ENCODE results near the gene CENPH.
"Not testable (repeated sequence)": the region's sequence is repeated elsewhere in the genome, so short reads cannot be mapped to it uniquely, and the experiment has no call there.

Gene CENPH, protein sequence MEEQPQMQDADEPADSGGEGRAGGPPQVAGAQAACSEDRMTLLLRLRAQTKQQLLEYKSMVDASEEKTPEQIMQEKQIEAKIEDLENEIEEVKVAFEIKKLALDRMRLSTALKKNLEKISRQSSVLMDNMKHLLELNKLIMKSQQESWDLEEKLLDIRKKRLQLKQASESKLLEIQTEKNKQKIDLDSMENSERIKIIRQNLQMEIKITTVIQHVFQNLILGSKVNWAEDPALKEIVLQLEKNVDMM

DNA sequence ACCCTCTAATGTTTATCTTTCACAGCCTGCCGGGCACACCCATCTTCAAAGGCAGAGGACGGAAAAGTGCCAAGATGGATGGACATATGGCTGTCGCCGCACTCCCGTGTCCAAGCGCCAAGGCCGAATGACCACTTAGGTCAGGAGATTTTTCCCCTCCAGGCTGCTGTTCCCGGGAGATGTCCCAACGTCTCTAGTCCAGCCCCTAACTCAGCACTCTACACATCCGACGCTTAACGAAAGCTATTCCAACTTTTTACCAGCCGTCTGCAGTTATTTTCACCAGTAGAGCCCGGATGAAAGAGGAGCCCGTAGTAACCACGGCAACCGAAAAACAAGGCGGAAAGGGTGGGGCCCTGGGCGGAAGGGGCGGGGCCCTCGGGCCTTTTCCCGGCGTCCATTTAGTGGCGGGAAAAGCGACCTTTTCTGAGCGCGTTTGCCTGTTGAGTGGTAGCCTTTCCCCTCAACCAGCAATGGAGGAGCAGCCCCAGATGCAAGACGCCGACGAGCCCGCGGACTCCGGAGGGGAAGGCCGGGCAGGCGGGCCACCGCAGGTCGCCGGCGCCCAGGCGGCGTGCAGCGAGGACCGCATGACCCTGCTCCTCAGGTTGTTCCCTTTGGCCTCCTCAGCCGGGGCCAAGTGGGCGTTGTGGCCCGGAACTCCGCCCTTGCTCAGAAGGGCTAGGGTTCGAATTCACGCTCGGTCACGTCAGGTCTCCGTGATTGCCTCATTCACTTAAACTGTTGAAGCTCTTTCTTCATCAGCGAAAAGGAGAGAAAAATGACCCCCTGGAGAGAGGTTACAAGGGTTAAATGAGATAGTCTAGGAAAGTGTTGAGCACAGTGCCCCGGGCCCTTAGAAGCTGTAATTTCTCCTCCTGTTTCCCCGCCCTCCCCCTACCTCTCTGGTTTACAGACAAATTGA lies at the start of gene CENPH:
CENPH (plus strand) TSS at position 422 of the 925 bp plus-strand sequence; CDS start at position 474, 52 bp downstream.
- H3K4me3 ChIP-seq (ENCODE audit: low read depth, low read length), result peak within 1 kb of the TSS; percentile 95
- TF ChIP-seq, protein P1, sequence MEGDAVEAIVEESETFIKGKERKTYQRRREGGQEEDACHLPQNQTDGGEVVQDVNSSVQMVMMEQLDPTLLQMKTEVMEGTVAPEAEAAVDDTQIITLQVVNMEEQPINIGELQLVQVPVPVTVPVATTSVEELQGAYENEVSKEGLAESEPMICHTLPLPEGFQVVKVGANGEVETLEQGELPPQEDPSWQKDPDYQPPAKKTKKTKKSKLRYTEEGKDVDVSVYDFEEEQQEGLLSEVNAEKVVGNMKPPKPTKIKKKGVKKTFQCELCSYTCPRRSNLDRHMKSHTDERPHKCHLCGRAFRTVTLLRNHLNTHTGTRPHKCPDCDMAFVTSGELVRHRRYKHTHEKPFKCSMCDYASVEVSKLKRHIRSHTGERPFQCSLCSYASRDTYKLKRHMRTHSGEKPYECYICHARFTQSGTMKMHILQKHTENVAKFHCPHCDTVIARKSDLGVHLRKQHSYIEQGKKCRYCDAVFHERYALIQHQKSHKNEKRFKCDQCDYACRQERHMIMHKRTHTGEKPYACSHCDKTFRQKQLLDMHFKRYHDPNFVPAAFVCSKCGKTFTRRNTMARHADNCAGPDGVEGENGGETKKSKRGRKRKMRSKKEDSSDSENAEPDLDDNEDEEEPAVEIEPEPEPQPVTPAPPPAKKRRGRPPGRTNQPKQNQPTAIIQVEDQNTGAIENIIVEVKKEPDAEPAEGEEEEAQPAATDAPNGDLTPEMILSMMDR (IDR thresholded peaks at IDR 0.05; ENCODE audit: borderline replicate concordance, insufficient read depth, low read depth, low read length), result no peak

DNA sequence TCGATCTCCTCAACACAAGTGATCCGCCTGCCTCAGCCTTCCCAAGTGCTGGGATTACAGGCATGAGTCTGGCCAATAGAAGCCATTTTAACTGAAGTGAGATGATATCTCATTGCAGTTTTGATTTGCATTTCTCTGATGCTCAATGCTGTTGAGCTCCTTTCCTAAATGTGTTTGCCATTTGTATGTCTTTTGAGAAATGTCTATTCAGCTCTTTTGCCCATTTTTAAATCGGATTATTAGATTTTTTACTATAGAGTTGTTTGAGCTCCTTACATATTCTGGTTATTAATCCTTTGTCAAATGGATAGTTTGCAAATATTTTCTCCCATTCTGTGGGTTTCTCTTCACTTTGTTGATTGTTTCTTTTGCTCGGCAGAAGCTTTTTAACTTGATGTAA lies 49.1 kb upstream of the CENPH start:
- not testable (repeated sequence) for H3K4me3 ChIP-seq (ENCODE audit: low read depth, low read length)

DNA sequence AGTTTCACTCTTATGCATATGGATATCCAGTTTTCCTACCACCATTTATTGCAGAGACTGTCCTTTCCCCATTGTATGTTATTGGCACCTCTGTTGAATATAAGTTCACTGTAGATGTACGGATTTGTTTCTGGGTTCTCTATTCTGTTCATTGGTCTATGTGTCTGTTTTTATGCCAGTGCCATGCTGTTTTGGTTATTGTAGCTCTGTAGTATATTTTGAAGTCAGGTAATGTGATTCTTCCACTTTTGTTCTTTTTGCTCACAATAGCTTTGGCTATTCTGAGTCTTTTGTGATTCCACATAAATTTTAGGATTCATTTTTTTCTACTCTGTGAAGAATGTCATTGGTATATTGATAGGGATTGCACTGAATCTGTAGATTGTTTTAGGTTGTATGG lies 48.6 kb upstream of the CENPH start:
- no peak overlapping the region for H3K4me3 ChIP-seq (ENCODE audit: low read depth, low read length)
- TF ChIP-seq, protein P1 (IDR thresholded peaks at IDR 0.05; ENCODE audit: borderline replicate concordance, insufficient read depth, low read depth, low read length), result no peak

DNA sequence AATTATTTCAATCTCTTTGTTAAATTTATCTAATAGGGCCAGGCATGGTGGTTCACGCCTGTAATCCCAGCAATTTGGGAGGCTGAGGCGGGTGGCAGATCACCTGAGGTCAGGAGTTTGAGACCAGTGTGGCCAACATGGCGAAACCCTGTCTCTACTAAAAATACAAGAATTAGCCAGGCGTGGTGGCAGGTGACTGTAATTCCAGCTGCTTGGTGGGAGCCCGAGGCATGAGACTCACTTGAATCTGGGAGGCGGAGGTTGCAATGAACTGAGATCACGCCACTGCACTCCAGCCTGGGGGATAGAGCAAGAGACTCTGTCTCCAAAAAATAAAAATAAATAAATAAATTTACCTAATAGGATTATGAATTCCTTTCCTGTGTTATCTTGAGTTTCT lies 40.8 kb upstream of the CENPH start:
- H3K4me3 ChIP-seq (ENCODE audit: low read depth, low read length), result not testable (repeated sequence)

DNA sequence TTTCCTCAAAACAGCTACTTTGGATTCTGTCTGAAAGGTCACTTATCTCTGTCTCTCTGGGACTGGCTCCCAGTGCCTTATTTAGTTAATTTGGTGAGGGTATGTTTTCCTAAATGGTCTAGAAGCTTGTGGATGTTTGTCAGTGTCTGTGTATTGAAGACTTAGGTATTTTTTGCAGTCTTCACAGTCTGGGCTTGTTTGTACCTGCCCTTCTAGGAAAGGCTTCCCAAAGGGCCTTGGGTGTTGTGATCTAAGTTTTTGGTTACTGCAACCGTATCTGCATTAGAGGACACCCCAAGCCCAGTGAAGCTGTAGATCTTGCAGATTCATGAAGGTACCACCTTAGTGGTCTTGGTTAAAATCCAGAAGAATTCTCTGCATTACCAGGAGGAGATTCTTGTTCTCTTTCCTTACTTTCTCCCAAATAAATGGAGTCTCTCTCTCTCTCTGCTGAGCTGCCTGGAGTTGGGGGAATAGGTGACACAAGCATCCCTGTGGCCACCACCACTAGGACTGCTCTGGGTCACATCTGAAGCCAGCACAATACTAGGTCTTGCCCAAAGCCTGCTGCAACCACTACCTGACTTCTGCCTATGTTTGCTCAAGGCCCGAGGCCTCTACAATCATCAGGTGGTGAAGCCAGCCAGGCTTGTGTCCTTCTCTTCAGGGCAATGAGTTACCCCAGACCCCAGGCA lies 40.3 kb upstream of the CENPH start:
- no peak overlapping the region for H3K4me3 ChIP-seq (ENCODE audit: low read depth, low read length)
- TF ChIP-seq, protein P1 (IDR thresholded peaks at IDR 0.05; ENCODE audit: borderline replicate concordance, insufficient read depth, low read depth, low read length), result no peak

DNA sequence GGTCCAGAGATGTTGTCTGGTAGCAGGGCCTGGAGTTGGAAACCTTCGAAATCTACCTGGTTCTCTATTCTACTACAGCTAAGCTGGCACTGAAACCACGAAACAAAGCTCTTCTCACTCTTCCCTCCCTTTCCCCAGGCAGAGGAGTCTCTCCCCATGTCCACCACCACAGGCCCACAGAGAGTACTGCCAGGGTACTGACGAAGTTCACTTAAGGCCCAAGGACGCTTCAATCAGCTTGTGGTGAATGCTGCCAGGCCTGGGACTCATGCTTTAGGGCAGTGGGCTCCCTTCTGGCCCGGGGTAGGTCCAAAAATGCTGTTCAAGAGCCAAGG lies 39.7 kb upstream of the CENPH start:
- TF ChIP-seq, protein P1 (IDR thresholded peaks at IDR 0.05; ENCODE audit: borderline replicate concordance, insufficient read depth, low read depth, low read length), result no peak
- H3K4me3 ChIP-seq (ENCODE audit: low read depth, low read length), result no peak overlapping the region

DNA sequence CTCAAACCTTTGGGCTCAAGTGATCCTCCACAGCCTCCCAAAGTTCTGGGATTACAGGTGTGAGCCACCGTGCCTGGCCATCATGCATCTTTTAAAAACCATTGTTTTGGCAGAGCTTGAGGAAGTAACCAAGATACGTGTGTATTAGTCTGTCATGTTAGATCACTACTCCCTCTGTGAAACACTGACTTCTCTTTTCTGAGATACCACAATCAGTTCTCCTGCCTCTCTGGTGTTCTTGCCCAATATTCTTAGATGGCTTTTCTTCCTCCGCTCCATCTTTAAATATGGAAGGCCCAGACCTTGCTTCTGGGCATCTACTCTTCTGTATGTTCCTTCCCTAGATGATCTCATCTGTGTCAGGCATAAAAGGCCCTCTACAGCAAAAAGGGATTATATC lies 36.7 kb upstream of the CENPH start:
- H3K4me3 ChIP-seq (ENCODE audit: low read depth, low read length), result no peak overlapping the region
- TF ChIP-seq, protein P1 (IDR thresholded peaks at IDR 0.05; ENCODE audit: borderline replicate concordance, insufficient read depth, low read depth, low read length), result no peak

DNA sequence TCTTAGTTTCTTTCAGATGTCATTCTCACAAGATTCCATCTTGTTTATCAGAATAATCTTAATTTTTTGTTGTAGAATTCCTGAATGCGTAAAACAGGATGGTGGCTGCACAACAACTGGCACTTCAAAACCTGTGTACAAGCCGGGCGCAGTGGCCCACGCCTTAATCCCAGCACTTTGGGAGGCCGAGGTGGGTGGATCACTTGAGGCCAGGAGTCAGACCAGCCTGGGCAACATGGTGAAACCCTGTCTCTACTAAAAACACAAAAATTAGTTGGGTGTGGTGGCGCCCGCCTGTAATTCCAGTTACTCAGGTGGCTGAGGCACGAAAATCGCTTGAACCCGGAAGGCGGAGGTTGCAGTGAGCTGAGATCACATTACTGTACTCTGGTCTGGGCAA lies 32.9 kb upstream of the CENPH start:
- TF ChIP-seq, protein P1 (IDR thresholded peaks at IDR 0.05; ENCODE audit: borderline replicate concordance, insufficient read depth, low read depth, low read length), result no peak
- H3K4me3 ChIP-seq (ENCODE audit: low read depth, low read length), result no peak overlapping the region

All from GM12875 (cell line).